Left lung (tissue), 14 donors: ENCODE results near the gene CYP4B1. TPM values are rescaled to one million over a fixed set of nuclear protein-coding genes. Genes with fewer than 3 reads are reported as not detected.
A peak's percentile ranks its signal among the peaks of the same experiment; 100 is the strongest.
"Not testable (repeated sequence)": the region's sequence is repeated elsewhere in the genome, so short reads cannot be mapped to it uniquely, and the experiment has no call there.

Experiments used
- ATAC-seq: fragments of 200-7000 bp; cut with Tn5 transposase; one replicate; pipeline ENCODE4 v1.9.1; 2020; ENCODE audit warnings: moderate library complexity
- DNase-seq, 4 donors: peaks; one replicate each; pipeline ENCODE4 v3.0.0-alpha.2; 2013 to 2020
- H3K27ac ChIP-seq, 2 donors: fragments of 200-600 bp; sonication (generic) in 1 of 2; one replicate each; pipeline versions ENCODE4 v1.5.0 to v1.8.0; 2020 to 2021
- H3K27me3 ChIP-seq, 2 donors: fragments of 200-600 bp; sonication (generic) in 1 of 2; one replicate each; pipeline versions ENCODE4 v1.5.0 to v1.8.0; 2020 to 2021
- H3K36me3 ChIP-seq, 2 donors: fragments of 200-600 bp; sonication (generic) in 1 of 2; one replicate each; pipeline versions ENCODE4 v1.5.0 to v1.8.0; 2020 to 2021
- H3K4me1 ChIP-seq, 2 donors: fragments of 200-600 bp; one replicate each; pipeline ENCODE4 v1.8.0; 2021
- H3K4me3 ChIP-seq, 2 donors: fragments of 200-600 bp; sonication (generic) in 1 of 2; one replicate each; pipeline versions ENCODE4 v1.5.0 to v1.8.0; 2020 to 2021; ENCODE audit warnings: mild to moderate bottlenecking in 1 of 2
- H3K9me3 ChIP-seq, 2 donors: fragments of 200-600 bp; sonication (generic) in 1 of 2; one replicate each; pipeline versions ENCODE4 v1.5.0 to v1.8.0; 2020 to 2021
- CTCF ChIP-seq, 2 donors: fragments of 200-600 bp; sonication (generic) in 1 of 2; IDR thresholded peaks; one replicate each; pipeline versions ENCODE4 v1.5.0 to v1.8.0; 2021; ENCODE audit warnings: antibody characterized with exemption in 2 of 2
- intact Hi-C, 2 donors: fragments of 100-400 bp; cut with DNase I; formaldehyde crosslinking; loops; one replicate each; pipeline versions ENCODE4 v1.11.2 to v1.14.2; 2022
- long read RNA-seq, 12 donors: library from polyadenylated mRNA in 2 of 12; unstranded in 2 of 12; transcript quantifications; one replicate each; pipeline ENCODE4 v2.0.0 and lab custom pipeline, GENCODE V29; 2019 to 2026
- polyA plus RNA-seq, 6 donors: library from polyadenylated mRNA; unstranded; fragments of 120-200 nt; gene quantifications; one replicate each; pipeline ENCODE4 v1.2.1, GENCODE V29; 2013; ENCODE audit not compliant: insufficient read length in 6 of 6
- total RNA-seq, 2 donors: library from RNA; stranded (reverse); fragmentation: NEBNext Ultra II Directional; extraction: Animal tissue kit (Norgen Biotek cat#: 25700); gene quantifications; one replicate each; pipeline ENCODE4 v1.2.1, GENCODE V29; 2021
- donor health status: DM: no; HTN: yes; CAD: no.
- donor health status: DM: no; HTN: no; CAD: no.

CYP4B1 gene
- total RNA-seq (100 to 1,000 TPM in 1 of 2 donors, 10 to 100 TPM in 1; 53.8 to 417 TPM), polyA plus RNA-seq (1 to 10 TPM; 1.6 to 3.1 (median 2.2) TPM)
- long read RNA-seq, donor 1, partial matches to known transcripts: 0 of 1 reads
- long read RNA-seq, donor 1, other reads (novel, unspliced or antisense): 0 of 1 reads
- long read RNA-seq, donor 2: 0 reads
- long read RNA-seq, donor 3: 0 reads
- long read RNA-seq, donor 4, transcript CYP4B1-201 (12 exons, 2,171 nt): minor isoform, 52 of 346 reads
- long read RNA-seq, donor 4, transcript CYP4B1-203 (12 exons, 2,110 nt): major isoform, 214 of 346 reads
- long read RNA-seq, donor 4, transcript CYP4B1-206 (12 exons, 2,019 nt): minor isoform, 5 of 346 reads
- long read RNA-seq, donor 4, partial matches to known transcripts: 29 of 346 reads
- long read RNA-seq, donor 4, other reads (novel, unspliced or antisense): 45 of 346 reads
- long read RNA-seq, donor 5, partial matches to known transcripts: 0 of 2 reads
- long read RNA-seq, donor 5, other reads (novel, unspliced or antisense): 0 of 2 reads
- long read RNA-seq, donor 6: 0 reads
- long read RNA-seq, donor 7: 0 reads
- long read RNA-seq, donor 8: 0 reads
- long read RNA-seq, donor 9: 0 reads
- long read RNA-seq, donor 10, transcript CYP4B1-201 (12 exons, 2,171 nt): minor isoform, 18 of 66 reads
- long read RNA-seq, donor 10, transcript CYP4B1-203 (12 exons, 2,110 nt): major isoform, 33 of 66 reads
- long read RNA-seq, donor 10, partial matches to known transcripts: 4 of 66 reads
- long read RNA-seq, donor 10, other reads (novel, unspliced or antisense): 9 of 66 reads
- long read RNA-seq, donor 11: 0 reads
- long read RNA-seq, donor 12: 0 reads

- peak; percentile 77 for ATAC-seq
- no peaks in the 10 kb centered on the region for H3K27me3 ChIP-seq
- intact Hi-C loops: no loop called here
- H3K9me3 ChIP-seq: no peaks in the 10 kb centered on the region
- peak within 1 kb of the TSS; percentile 5 to 33 for H3K27ac ChIP-seq
- no peak for TF ChIP-seq CTCF (IDR thresholded peaks at IDR 0.05)
- peak in 3 of 4 donors; percentile 39 to 82 (median 80) for DNase-seq
- peaks cover 3 to 9% of the 10 kb centered on the region in 2 donors for H3K4me1 ChIP-seq
- H3K36me3 ChIP-seq: no peaks in the 10 kb centered on the region
- H3K4me3 ChIP-seq: peak within 1 kb of the TSS; percentile 29 to 35
Observed at GRCh38 chr1:46798810-46799209, at the start of gene CYP4B1. CYP4B1 (plus strand) TSS chr1:46799046; CDS start chr1:46799082, 36 bp downstream.

GRCh38 chr1:46749404-46749803, 49.4 kb upstream of the CYP4B1 start:
- Histone ChIP-seq H3K4me3 (no peak overlapping the region), H3K9me3 (no peaks in the 10 kb centered on the region), H3K27ac (no peak overlapping the region), H3K27me3 (peaks cover 0 to 4% of the 10 kb centered on the region in 2 donors), H3K4me1 (no peaks in the 10 kb centered on the region), H3K36me3 (no peaks in the 10 kb centered on the region)
- no peak for DNase-seq
- intact Hi-C loops: no loop called here
- no peak for TF ChIP-seq CTCF (IDR thresholded peaks at IDR 0.05)
- no peak for ATAC-seq

GRCh38 chr1:46749921-46750404, 48.9 kb upstream of the CYP4B1 start:
- Histone ChIP-seq H3K4me3 (no peak overlapping the region), H3K36me3 (no peaks in the 10 kb centered on the region), H3K27me3 (peaks cover 0 to 4% of the 10 kb centered on the region in 2 donors), H3K27ac (no peak overlapping the region), H3K9me3 (no peaks in the 10 kb centered on the region), H3K4me1 (no peaks in the 10 kb centered on the region)
- ATAC-seq (peak; percentile 17), DNase-seq (no peak)
- intact Hi-C loops: no loop called here
- TF ChIP-seq CTCF (IDR thresholded peaks at IDR 0.05): no peak

GRCh38 chr1:46753985-46754384, 44.9 kb upstream of the CYP4B1 start:
- H3K4me3 ChIP-seq: no peak overlapping the region
- H3K27ac ChIP-seq: no peak overlapping the region
- H3K4me1 ChIP-seq: no peaks in the 10 kb centered on the region
- no peaks in the 10 kb centered on the region for H3K27me3 ChIP-seq
- DNase-seq: no peak
- no peaks in the 10 kb centered on the region for H3K9me3 ChIP-seq
- intact Hi-C loops: no loop called here
- no peaks in the 10 kb centered on the region for H3K36me3 ChIP-seq
- no peak for TF ChIP-seq CTCF (IDR thresholded peaks at IDR 0.05)
- no peak for ATAC-seq

- H3K27ac ChIP-seq, H3K27me3 ChIP-seq, H3K4me1 ChIP-seq, H3K4me3 ChIP-seq, H3K36me3 ChIP-seq, H3K9me3 ChIP-seq, DNase-seq, intact Hi-C loops, ATAC-seq: not testable (repeated sequence)
Observed at GRCh38 chr1:46754707-46755106, 44.1 kb upstream of the CYP4B1 start.
